NCI-H345 treated with DMSO at 0.1 percent for 48 hours (cell line): ENCODE results near the gene CFAP100.

ENCODE experiments used
- DNase-seq: peaks from one replicate; lab custom pipeline; 2025; ENCODE audit not compliant: unreplicated experiment; lab: John Stamatoyannopoulos, UW

The CFAP100 gene

DNA sequence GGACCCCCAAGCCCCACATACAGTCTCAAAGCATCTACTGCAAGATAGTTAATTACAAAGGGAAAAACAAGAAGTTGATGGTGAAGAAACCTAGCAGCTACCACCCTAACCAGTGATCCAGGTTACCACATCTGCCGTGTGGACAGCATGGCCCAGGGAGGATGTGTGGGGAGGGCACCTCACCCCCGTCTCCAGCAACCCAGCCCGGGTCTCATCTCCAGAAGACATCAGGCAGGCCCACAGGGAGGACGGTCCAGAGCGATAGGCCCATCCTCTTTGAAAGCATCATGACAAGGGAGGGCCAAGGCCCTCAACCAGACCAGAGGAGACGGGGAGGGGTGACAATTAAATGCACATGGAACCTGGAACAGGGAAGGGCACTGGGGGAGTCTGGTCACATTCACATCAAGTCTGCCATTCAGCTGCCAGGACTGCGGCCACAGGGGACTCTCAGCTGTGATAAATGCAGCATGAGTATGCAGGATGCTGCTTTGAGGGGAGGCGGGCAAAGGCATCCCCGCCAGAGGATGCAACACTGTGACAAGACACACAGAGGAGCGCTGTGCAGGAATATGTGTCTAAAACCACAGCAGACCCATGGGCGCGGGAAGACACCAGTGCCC, 62.2 kb downstream of the CFAP100 start:
- DNase-seq: no peak

DNA sequence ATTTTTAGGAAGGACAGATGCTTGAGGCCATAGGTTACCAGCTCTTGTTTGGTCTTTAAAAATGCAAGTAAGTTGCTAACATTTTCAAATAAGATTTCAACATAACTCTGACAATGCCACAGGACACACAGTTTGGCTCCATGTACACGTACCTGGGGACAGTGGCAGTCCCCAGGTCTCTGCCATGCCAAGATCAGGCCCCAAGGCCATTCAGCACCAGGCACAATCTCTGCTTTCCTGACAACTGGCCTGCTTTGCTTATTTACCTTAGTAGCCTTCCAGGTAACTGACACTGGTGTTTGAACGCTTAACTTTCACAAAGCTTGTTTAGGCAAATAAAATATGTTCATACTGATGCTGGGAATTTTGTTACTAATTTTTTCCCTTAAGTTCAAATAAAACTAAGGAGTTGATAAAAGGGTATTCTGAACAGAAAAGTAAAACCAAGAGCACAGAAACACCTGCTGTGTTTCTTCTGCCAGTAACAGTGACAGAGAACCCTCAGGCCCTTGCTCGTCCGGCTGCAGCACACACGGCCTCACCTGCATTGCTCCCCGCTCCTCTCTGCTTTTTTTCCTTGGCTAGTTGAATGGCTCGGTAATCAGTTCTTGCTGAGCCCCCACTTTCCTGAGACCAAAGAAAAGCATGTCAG, 64.5 kb downstream of the CFAP100 start:
- no peak for DNase-seq

DNA sequence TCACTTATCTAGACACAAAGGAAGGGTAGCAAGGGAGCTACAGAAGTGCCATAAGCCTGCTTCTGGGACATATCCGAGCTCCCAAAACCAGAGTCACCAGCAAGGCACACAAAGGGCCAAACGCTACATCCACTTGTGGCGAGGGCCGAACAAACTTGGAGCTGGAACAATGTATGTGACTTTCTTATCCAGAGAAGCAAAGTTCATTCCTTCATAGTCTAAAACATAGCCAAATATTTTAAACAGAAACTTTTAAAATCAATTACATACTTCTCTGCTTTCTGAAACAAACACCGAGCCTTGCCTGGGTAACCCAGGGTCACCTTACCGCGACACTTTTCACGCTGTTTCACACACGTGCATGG, 65.0 kb downstream of the CFAP100 start:
- DNase-seq: no peak

DNA sequence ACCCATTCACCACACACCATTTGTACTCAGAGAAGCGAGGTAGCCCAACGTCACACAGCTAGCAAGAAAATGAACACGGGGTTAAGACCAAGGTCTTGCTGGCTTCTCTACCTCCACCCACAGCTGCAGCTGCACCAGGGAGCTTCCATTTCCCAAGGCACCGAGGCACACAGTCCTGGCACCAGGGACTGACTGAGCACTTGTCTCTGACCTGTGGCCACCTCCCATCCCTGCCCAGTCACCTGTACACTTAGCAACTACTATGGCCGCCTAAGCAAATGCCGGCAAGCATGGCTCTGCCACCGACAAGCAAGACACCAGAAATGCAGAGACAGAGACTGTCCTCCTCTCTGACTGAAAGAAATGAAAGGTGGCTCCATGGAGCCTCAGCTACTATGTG, 65.7 kb downstream of the CFAP100 start:
- no peak for DNase-seq

DNA sequence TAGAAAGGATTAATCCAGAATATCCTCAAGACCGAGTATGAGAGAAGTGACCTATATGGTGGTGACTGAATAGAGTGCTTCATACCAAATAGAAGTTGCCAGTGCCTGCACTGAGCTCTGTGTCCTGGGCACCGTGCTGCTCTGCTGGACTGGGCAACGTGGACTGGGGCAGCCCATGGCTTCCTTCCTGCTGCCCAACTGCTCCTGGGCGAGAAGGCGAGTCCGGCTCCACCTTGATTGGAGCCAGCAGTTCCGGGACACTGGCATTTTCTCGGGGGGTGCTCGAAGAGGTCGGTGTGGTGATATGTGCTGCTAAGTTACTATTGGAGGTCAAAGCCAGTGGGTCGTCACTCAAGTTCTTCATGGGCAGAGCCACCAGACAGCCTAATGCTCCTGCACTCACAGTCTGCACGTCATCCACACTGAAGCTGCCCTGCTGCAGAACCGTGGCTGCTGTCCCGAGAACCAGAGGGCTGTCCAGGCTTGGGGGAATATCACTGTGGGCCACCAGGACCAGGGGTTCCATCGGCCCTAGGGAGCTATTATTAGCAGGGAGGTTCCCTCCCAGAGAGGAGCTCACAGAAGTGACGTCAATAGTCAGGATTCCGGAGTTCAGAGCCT, 66.9 kb downstream of the CFAP100 start:
- DNase-seq: no peak

DNA sequence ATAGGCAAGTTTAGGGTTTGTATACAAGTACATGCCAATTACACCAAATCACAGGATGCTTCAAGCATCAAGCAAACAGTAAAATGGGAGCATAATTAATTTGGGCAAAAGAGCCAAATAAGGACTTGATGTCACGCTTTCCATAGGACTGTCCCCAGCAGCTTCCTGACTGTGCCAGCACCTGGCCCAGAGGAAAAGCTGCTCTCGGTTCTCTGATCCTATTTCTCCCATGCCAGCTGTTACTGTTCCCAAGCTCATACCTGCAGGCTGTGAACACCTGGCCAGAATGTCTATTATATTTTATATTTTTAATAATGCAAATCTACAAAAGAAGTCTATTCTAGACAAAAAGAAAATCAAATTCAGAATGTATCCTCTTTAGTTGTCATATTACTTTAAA, 68.8 kb downstream of the CFAP100 start:
- no peak for DNase-seq

DNA sequence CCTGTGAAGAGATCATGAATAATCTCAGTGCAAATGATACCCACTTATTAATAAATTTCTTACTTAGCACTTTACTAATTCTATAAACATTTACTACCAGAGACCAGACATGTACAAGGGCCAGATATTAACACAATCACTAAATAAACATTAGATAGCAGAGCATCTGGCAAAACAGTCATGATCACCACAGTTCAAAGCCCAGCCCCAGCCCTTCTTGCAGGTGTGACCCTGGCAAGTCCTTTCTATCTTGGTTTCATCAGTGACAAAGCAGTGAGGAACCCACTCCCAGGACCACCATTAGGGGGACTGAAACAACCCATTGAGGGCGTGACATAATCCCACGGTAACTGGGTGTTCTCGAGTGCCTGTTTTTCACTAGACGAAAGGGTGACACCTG, 69.4 kb downstream of the CFAP100 start:
- no peak for DNase-seq

DNA sequence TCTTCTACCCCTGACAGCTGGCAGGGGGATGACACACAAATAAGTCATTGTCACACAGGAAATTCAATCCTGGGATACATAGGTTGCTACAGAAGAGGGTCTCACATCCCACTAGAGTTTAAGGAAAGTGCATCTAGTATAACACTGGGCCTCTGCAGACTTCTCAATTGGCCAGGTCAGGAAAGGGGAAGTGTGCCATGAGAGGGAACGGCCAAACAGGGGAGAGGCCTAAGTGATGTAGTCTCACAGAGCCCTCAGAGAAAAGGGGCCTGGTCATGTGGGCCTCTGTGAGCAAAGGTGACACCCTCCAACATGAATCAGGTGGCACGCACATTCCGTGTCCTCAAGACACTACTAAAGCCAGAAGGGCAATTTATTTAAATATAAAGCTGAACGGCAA, 69.8 kb downstream of the CFAP100 start:
- DNase-seq: no peak

DNA sequence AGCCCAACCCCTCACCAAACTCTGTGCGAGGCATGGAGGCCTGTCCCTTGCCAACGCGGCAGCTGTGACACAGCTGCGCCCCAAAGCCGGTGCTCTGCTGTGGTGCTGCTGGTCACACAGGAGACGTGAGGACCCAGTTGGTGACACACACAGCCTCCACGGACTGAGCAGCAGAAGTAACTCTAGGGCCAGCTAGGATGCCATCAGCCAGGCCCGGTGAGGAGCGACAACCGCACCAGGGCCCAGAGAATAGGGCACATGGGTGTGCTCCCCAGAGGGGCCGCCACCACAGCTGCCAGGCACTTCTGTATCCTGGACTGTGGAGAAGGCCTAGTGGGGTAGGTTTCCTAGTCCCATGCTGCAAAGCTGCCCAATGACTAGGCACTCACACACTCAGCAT, 70.3 kb downstream of the CFAP100 start:
- DNase-seq: no peak

DNA sequence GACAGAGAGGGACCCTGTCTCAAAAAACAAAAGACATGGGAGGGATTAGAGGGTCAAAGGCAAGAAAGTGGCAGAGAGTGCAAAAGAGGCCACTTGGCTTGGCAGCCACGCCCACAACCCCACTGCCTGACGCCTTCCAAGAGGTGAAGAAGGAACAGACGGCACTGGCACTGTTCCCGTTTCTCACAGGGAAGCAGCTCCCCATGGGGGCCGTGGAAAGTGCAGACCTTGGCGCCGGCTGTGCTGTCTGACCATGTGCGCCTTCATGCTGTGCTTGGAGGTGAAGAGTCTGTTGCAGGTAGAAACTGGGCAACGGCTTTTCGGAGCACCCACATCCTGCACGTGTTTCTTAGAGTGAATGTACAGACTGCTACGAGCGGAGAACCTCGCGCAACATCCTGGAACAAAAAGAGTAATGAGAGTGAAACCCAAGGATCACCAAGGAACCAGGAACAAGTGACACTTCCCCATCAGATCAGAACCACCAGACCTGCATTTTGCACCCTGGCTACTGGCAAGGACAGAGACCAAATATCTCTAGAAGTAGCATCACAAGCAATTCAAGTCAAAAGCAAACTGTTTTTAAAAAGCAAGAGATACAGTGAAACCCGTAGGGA, 71.3 kb downstream of the CFAP100 start:
- no peak for DNase-seq

DNA sequence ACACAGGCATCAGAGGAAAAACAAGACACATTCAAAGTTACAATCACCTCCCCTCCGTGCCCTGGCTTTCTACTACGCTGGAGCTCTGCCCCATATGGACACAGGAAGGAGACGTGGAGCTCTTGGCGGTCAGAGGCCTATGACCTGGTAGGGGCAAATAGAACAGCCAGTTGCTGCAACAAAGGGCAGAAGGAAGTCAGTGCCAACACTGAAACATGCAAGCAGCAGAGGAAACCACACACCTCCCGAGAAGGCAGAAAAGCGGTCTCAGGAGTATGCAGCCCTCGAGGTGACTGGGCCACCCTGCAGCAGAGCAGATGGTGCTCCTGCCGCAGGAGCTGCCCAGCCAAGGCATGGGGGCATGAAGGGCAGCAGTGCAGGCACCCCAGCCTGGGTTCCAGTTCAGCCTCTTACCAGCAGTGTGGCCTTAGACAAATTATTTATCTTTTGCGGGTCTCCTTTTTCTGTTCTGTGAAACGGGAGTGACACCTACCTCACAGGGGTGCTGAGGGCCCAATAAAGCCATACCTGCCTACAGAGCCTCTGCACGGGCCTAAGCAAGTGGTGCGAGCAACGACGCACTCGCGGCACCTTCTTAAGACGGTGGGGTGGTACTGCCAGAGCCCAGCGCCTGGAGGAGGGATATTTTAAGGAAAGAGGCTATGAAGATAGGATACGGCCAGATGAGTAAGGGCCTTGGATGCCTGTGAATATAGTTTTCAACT, 72.3 kb downstream of the CFAP100 start:
- DNase-seq: no peak

DNA sequence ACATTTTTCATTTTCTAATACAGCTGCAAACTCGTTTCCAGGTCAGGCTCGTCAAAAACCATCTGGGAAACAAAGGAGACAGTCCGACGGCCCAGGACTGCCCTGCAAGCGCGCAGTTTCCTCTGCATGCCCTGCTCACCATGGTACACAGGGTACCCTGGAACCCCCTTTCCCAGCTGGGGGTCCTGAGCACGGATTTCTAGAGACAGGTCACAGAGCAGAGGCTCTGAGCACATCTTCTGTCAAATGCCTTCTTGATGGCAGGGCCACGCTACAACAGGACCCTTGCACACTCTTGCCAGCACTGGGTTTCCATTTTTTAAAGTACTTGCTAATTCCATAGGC, 72.9 kb downstream of the CFAP100 start:
- no peak for DNase-seq

DNA sequence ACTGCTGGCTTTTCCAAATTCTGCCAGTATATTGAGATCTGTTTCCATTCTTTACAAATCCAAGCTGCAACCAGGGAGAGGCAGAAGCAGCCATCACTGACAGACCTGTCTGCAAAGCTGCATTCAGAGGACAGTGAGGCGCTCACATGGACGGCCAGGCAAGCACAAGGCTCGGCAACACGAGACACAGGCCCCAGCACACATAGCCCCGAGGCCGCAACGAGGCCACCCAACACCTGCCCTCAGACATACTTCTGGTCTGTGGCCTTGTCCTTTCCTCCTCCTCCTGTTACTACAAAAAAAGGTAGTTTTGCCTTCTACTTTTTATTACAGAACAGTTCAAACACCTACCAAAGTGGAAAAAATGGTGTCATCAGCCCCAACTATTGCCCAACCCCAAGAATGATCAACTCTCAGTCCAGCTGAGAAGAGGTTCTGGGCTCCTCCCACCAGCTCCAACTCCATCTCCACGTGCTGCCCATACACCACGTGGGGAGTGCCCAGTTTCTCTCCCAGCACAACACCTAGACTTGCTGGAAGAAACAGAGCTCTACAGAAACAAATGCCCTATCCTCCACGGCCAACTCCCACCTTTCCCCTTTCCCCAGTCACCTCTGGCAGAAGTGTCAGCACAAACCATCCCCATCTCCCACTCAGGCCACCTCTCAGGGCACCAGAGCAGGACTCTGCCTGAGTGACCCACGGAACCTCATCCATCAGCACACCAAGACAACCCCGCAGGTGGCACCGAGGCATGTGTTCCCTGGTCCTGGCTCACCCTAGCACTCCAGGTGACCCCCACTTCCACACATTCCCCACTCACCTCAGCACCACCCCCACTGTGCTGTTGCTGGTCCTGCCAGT, 73.6 kb downstream of the CFAP100 start:
- no peak for DNase-seq

DNA sequence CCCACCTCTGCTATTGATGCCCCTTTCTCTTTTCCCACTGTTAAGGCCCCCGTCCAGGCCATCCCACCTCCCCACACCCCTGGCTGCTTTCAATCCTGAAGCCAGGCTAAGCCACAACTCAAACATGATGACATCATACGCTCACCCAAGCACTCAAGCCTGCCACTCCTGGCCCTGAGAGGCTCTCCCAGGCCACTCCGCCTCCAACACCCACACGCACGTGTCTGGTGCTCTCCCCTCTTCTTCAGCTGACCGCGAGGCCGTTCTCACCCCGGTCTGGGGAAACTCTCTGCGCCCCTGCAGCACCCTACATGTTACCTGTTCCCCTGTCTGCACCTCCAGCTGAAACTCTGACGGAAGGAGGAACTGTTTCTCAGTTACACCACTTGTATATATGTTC, 74.8 kb downstream of the CFAP100 start:
- DNase-seq: no peak

DNA sequence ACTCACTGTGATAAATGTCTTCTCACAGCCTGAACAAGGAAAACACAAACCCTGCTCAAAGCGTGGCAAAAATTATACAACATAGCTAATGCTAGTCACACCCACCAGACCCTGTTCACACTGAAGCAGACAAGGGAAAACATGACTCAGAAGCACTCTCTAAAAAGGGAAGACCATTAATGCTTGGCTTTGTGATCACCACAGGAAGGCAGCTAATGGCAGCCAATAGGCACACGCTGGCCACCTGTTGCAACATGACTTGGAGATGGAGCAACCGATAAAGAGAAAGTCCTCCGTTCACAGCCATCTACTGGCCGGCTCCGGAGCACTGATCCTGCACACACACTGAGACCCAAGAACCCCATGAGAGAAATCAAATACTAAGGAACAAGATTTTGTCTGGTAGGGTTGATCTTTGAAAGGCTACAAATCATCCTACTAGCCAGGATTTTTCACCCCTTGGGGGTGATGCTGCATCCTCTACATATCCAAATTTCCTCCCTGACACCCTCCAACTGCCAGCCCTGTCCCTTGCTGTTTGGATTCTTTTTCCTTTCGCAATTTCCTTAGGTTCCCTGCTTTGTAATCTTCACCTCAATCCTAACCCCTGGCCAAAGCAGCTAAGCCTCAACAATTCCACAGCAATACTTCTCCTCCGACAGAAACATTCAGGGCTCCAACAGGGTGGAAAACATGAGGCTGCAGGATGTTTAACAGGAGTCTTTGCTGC, 77.7 kb downstream of the CFAP100 start:
- DNase-seq: peak; percentile 30

DNA sequence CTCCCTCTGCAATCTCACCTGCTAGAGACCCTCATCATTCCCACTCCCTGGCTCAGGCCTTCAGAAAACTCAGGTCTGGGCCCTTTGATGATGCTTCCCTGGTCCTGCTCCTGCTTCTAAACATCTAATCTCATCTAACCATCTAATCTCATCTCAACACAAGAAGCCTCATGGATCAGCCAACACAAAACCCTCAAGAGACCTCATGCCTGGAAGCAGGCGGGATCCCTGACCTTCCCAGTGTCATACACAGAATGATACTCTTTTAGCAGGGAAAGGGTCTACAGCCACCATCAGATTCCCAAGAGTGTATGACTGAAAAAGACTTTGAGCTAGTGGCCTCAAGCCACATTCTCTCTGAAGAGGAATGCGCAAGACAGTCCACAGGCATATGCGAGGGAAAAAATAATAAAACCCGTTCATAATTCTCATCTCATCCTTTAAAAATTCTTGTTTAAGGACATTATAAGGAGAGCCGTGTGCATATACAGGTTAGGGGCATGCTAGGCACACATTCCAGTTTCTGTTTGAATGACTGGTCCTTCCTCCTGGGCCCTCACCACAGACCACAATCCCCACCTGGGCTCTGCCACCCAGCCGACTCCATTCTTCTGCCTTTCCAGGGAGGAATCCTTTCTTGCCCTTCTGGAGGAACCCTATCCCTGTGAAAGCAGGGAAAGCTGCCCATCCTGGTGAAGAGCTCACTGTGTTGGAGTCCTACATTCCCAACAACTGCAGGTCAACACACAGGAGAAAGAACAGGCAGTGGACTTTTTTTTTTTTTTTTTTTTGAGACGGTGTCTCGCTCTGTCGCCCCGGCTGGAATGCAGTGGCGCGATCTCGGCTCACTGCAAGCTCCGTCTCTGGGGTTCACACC, 78.8 kb downstream of the CFAP100 start:
- DNase-seq: no peak

DNA sequence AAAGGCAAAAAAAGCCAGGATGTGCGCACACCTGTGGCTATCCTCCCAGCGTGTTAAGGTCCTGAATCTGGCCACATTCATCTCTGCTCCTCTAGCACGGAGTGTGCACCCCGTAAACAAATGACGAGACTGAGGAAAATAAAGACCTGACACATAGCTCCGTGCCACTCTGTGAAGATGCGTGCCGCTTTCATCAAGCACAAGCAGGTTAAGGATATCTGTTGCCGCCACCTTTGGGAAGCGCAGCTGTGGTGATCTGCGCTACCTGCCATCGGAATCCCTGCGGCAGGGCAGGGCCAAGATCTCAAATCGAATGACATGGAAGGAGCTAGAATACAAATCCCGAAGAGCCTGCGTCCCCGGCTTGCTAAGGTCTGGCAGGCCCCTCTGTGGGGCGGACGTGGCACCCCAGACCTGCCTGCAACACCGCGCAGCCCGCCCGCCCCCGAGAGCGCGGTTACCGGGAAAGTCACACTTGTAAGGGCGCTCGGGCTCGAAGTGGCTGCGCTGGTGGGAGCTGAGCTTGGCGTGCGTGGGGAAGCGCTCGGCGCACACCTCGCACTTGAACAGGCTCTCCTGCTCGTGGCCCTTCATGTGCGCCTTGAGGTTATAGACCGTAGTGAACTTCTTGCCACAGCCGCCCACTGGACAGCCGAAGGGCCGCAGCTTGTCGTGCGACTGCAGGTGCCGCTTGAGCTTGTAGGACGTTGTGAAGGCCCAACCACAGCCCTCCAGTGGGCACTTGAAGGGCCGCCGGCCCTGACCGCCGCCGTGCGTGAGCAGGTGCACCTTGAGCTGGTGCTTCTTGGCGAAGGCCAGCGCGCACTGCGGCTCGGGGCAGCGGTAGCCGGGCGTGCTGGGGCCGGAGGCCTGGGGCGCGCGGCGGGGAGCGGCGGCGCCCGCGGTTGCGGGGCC, 80.0 kb downstream of the CFAP100 start:
- no peak for DNase-seq

DNA sequence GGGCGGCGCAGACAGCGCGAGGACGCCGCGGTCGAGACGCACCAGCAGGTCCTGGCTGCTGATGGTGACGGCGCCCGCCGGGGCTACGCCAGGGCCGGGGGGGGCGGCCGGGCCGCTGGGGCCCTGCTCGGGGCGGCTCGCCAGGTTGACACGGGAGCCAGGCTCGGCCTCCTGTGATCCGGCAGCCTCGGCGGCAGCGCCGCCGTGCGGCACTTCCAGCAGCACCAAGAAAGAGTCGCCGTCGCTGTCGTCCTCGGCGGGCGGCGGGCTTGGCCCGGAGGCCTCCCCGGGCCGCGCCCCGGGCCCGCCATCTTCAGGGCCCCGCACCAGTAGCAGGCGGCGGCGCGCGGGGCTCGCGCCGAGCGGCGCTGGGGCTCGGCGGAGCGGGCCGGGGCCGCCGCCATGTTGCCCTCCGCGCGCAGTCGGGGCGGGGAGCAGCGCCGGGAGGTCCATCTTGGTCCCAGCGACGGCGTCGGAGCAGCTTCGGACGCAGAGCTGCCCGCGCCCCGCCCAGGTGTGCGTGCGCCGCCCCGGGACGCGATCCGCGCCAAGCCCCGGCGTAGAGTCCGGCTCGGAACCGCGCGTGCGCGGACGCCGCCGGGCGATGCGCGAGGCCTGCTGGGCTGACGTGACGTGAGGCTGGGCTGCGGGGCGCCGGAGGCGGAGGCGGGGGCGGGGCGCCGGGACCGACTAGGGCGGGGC, 80.9 kb downstream of the CFAP100 start, which contains the start of gene ZXDC:
Gene ZXDC, minus strand, starts transcription at position 479 of the 702 bp plus-strand sequence. Its CDS starts 26 bp downstream, at position 453.
- DNase-seq: peak; percentile 66
